Mucosa of descending colon (tissue), 3 donors: ENCODE results near the gene SLC25A13. TPM values are rescaled to one million over a fixed set of nuclear protein-coding genes. Genes with fewer than 3 reads are reported as not detected.

Experiments
- ATAC-seq: fragments of 200-7000 bp; cut with Tn5 transposase; one replicate; pipeline ENCODE4 v1.9.1; 2020; ENCODE audit warnings: mild to moderate bottlenecking, moderate library complexity
- DNase-seq, 3 donors: peaks; one replicate each; pipeline ENCODE4 v3.0.0-alpha.2; 2020
- H3K36me3 ChIP-seq: fragments of 200-600 bp; one replicate; pipeline ENCODE4 v1.8.0; 2021; ENCODE audit warnings: low read depth, mild to moderate bottlenecking
- H3K4me1 ChIP-seq: fragments of 200-600 bp; one replicate; pipeline ENCODE4 v1.8.0; 2021; ENCODE audit warnings: low read depth, mild to moderate bottlenecking
- H3K4me3 ChIP-seq: fragments of 200-600 bp; one replicate; pipeline ENCODE4 v1.8.0; 2021; ENCODE audit warnings: mild to moderate bottlenecking
- H3K9me3 ChIP-seq: fragments of 200-600 bp; one replicate; pipeline ENCODE4 v1.8.0; 2021; ENCODE audit warnings: mild to moderate bottlenecking
- CTCF ChIP-seq: fragments of 200-600 bp; IDR thresholded peaks from one replicate; pipeline ENCODE4 v1.8.0; 2022; ENCODE audit warnings: antibody characterized with exemption, mild to moderate bottlenecking
- intact Hi-C, 2 donors: fragments of 100-400 bp; cut with DNase I in 1 of 2; cut with micrococcal nuclease in 1 of 2; formaldehyde crosslinking; loops; one replicate each; pipeline versions ENCODE4 v1.11.0 to v1.11.1; 2022; cut with DNase I, micrococcal nuclease
- total RNA-seq, 3 donors: library from RNA; stranded (reverse); fragmentation: NEBNext Ultra II Directional in 2 of 3; extraction: Animal tissue kit (Norgen Biotek cat#: 25700) in 2 of 3; gene quantifications; one replicate each; pipeline versions ENCODE4 v1.2.1 to v1.2.4, GENCODE V29; 2021 to 2023
- donor health status: DM: no; HTN: no; CAD: no; lungs with moderate emphysema.
- donor health status: DM: no; HTN: no; CAD: no.
- donor health status: DM: no; HTN: yes; CAD: no.

Gene SLC25A13
- total RNA-seq, 3 donors from 2014 or later, result 33.5 to 65.1 (median 42.7) TPM

- Histone ChIP-seq H3K4me3 (no peak overlapping the region), H3K36me3 (no peaks in the 10 kb centered on the region), H3K9me3 (no peaks in the 10 kb centered on the region), H3K4me1 (no peaks in the 10 kb centered on the region)
- peak; percentile 83 for ATAC-seq
- no peak for TF ChIP-seq CTCF
- intact Hi-C loops, result no loop called here
- DNase-seq, result no peak
Measured at GRCh38 chr7:96219378-96220130, 102.3 kb downstream of the SLC25A13 start.

- Histone ChIP-seq H3K36me3 (no peaks in the 10 kb centered on the region), H3K4me3 (no peak overlapping the region), H3K9me3 (no peaks in the 10 kb centered on the region), H3K4me1 (no peaks in the 10 kb centered on the region)
- no peak for ATAC-seq
- intact Hi-C loops, result no loop called here
- no peak for TF ChIP-seq CTCF
- DNase-seq, result no peak
Measured at GRCh38 chr7:96218664-96219243, 103.1 kb downstream of the SLC25A13 start.

- Histone ChIP-seq H3K4me3 (no peak overlapping the region), H3K4me1 (no peaks in the 10 kb centered on the region), H3K9me3 (no peaks in the 10 kb centered on the region), H3K36me3 (no peaks in the 10 kb centered on the region)
- TF ChIP-seq CTCF, result no peak
- intact Hi-C loops, result no loop called here
- no peak for ATAC-seq
- DNase-seq, result no peak
Measured at GRCh38 chr7:96217147-96217546, 104.8 kb downstream of the SLC25A13 start.

GRCh38 chr7:96216373-96216772, 105.5 kb downstream of the SLC25A13 start:
- ATAC-seq (no peak), DNase-seq (no peak)
- no peak for TF ChIP-seq CTCF
- no peaks in the 10 kb centered on the region for H3K9me3 ChIP-seq
- intact Hi-C loops, result no loop called here
- H3K4me3 ChIP-seq, result no peak overlapping the region
- no peaks in the 10 kb centered on the region for H3K36me3 ChIP-seq
- no peaks in the 10 kb centered on the region for H3K4me1 ChIP-seq

GRCh38 chr7:96212474-96212873, 109.4 kb downstream of the SLC25A13 start:
- TF ChIP-seq CTCF, result no peak
- Histone ChIP-seq H3K36me3 (no peaks in the 10 kb centered on the region), H3K9me3 (no peaks in the 10 kb centered on the region), H3K4me1 (no peaks in the 10 kb centered on the region), H3K4me3 (no peak overlapping the region)
- DNase-seq (no peak), ATAC-seq (no peak)
- intact Hi-C loops, result no loop called here
